DOHH2 (cell line): ENCODE data around the gene TMEM271.

ENCODE experiments used
- H3F3A ChIP-seq: fragments of 200-600 bp; sonication (generic), shearing (Covaris generic); 2 replicates; pipeline ENCODE4 v1.6.0; 2016; ENCODE audit warnings: antibody characterized with exemption, mild to moderate bottlenecking; ENCODE audit not compliant: control insufficient read depth, insufficient read depth
- H3K27ac ChIP-seq: fragments of 200-600 bp; sonication (generic); 2 replicates; pipeline ENCODE4 v1.5.1; 2014; ENCODE audit warnings: low read depth, mild to moderate bottlenecking, low read length, moderate library complexity
- H3K27me3 ChIP-seq: fragments of 200-600 bp; sonication (generic); 2 replicates; pipeline ENCODE4 v1.6.1; 2014; ENCODE audit warnings: mild to moderate bottlenecking, low read length, mixed read lengths; ENCODE audit not compliant: control insufficient read depth
- H3K36me3 ChIP-seq: fragments of 200-600 bp; sonication (generic); 2 replicates; pipeline ENCODE4 v1.6.1; 2014; ENCODE audit warnings: mild to moderate bottlenecking, low read length, moderate library complexity, mixed read lengths; ENCODE audit not compliant: control insufficient read depth
- H3K4me1 ChIP-seq: fragments of 200-600 bp; sonication (generic); 2 replicates; pipeline ENCODE4 v1.6.1; 2014; ENCODE audit warnings: mild to moderate bottlenecking, low read length, mixed read lengths; ENCODE audit not compliant: control insufficient read depth
- H3K4me2 ChIP-seq: fragments of 200-600 bp; sonication (generic); 2 replicates; pipeline ENCODE4 v1.6.0; 2014; ENCODE audit warnings: mild to moderate bottlenecking, low read length, moderate library complexity
- H3K4me3 ChIP-seq: fragments of 200-600 bp; sonication (generic); 2 replicates; pipeline ENCODE4 v1.5.1; 2014; ENCODE audit warnings: mild to moderate bottlenecking, low read length, mixed read lengths
- H3K79me2 ChIP-seq: fragments of 200-600 bp; sonication (generic); 2 replicates; pipeline ENCODE4 v1.6.1; 2014; ENCODE audit warnings: mild to moderate bottlenecking, low read length, mixed read lengths; ENCODE audit not compliant: control insufficient read depth
- H3K9me2 ChIP-seq: fragments of 200-600 bp; sonication (generic); replicated peaks from 2 replicates; pipeline ENCODE4 v1.6.1; 2014; ENCODE audit warnings: mild to moderate bottlenecking, low read length, mixed read lengths; ENCODE audit not compliant: control insufficient read depth
- H3K9me3 ChIP-seq: fragments of 200-600 bp; sonication (generic); 2 replicates; pipeline ENCODE4 v1.6.1; 2014; ENCODE audit warnings: antibody characterized with exemption, low read length, mixed read lengths; ENCODE audit not compliant: control insufficient read depth, insufficient read depth
- H4K20me1 ChIP-seq: fragments of 200-600 bp; sonication (generic); 2 replicates; pipeline ENCODE4 v1.6.0; 2014; ENCODE audit warnings: low read depth, mild to moderate bottlenecking, antibody characterized with exemption, low read length, moderate library complexity; ENCODE audit not compliant: control insufficient read depth, insufficient read depth
- CTCF ChIP-seq: fragments of 200-600 bp; sonication (generic); IDR thresholded peaks from one replicate; pipeline ENCODE4 v1.5.1; 2014; ENCODE audit warnings: antibody characterized with exemption, mild to moderate bottlenecking, low read depth, low read length; ENCODE audit not compliant: poor library complexity, severe bottlenecking
- EZH2phosphoT487 ChIP-seq: fragments of 200-600 bp; sonication (generic); IDR thresholded peaks from 2 replicates; pipeline ENCODE4 v1.6.1; 2017; ENCODE audit warnings: borderline replicate concordance, mild to moderate bottlenecking, antibody characterized with exemption, low read length, moderate library complexity, mixed read lengths

Gene TMEM271

DNA sequence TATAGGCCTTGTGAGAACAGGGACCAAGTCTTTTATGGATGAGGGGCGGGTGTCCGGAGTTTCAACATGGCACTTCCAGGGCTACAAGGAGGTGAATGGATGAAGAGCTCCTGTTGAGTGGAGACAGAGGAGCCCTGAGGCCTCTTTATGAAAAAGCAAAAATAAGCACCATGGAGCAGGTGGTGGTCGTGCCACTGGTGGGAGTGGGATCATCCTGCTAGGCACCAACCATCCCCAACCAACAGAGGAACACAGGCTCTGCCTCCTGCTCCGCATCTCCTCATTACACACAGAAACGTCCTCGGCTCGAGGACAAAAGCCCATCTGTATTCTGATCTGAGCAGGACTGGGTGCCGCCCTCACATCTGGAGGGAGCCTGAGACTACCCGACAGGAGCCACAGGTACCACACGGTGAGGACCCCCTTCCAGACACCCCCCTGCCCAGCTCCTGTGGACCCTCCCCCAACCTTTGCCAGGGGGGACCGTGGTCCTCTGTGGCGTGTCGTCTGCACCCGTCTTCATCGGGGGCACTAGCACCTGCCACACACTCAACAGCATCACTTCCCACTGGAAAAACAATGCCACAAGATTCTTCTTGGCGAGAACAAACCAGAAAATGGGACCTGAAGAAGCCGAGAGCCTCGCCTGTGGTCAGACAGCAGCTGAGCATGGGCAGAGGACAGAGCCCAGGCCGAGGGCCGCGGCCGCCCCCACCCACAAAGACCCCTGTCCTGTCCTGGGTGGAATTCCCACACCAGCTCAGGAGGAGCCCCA, 45.4 kb upstream of the TMEM271 start:
- Histone ChIP-seq H3F3A (no peaks in the 10 kb centered on the region), H3K4me2 (no peak overlapping the region), H3K4me1 (no peaks in the 10 kb centered on the region), H3K27me3 (no peaks in the 10 kb centered on the region), H3K79me2 (no peaks in the 10 kb centered on the region), H3K27ac (no peak overlapping the region), H3K4me3 (no peak overlapping the region), H3K9me2 (no peaks in the 10 kb centered on the region), H3K36me3 (no peaks in the 10 kb centered on the region), H4K20me1 (no peaks in the 10 kb centered on the region), H3K9me3 (peaks cover 26% of the 10 kb centered on the region; the same call in 1 of the 2 replicates)
- no peak for TF ChIP-seq EZH2phosphoT487
- no peak for TF ChIP-seq CTCF

DNA sequence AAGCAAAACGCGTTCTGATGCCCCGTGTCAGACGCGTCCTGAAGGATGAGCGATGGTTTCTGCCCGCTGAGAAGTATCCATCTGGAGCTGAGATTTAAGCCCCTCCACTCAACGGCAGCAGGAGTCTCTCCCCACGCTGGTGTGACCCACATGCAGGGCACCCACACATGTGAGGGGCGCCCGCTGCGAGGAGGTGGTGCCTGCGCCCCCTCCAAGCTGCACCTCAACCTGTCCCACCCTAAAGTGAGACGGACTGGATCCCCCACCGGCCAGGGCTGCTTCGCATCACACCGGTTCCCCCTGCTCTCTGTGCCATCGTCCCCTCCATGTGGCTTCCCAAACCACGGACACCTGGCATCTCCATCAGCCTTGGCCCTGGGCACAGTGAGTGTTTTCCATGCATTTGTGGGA, 44.8 kb upstream of the TMEM271 start:
- peaks cover 26% of the 10 kb centered on the region; the same call in 1 of the 2 replicates for H3K9me3 ChIP-seq
- no peak overlapping the region for H3K4me3 ChIP-seq
- no peaks in the 10 kb centered on the region for H3K36me3 ChIP-seq
- no peak overlapping the region for H3K27ac ChIP-seq
- no peaks in the 10 kb centered on the region for H3K79me2 ChIP-seq
- no peaks in the 10 kb centered on the region for H3K4me1 ChIP-seq
- H4K20me1 ChIP-seq, result no peaks in the 10 kb centered on the region
- H3F3A ChIP-seq, result no peaks in the 10 kb centered on the region
- no peak for TF ChIP-seq EZH2phosphoT487
- TF ChIP-seq CTCF, result no peak
- no peaks in the 10 kb centered on the region for H3K27me3 ChIP-seq
- no peaks in the 10 kb centered on the region for H3K9me2 ChIP-seq
- H3K4me2 ChIP-seq, result no peak overlapping the region

DNA sequence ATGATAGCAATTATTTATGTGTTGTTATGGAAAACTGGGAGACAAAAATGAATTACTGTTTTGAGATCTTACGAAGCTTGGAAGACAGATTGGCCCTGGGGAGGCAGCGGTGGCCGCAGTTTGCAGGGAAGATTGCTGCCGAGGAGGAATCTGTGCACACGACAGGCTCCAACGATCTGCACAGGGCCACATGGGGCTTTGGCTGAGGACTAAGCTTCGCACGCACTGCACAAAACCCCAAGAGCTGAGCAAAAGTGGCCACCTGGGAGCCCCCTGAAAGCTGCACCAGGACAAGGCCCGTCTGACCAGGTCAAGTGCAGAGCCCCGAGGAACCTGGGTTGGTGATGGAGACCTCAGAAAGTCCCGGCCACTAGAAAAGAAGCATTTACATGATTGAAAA, 44.1 kb upstream of the TMEM271 start:
- Histone ChIP-seq H3K27me3 (no peaks in the 10 kb centered on the region), H3K9me3 (peaks cover 24% of the 10 kb centered on the region; the same call in 1 of the 2 replicates), H3K79me2 (no peaks in the 10 kb centered on the region), H4K20me1 (no peaks in the 10 kb centered on the region), H3K4me2 (no peak overlapping the region), H3K27ac (no peak overlapping the region), H3K4me1 (no peaks in the 10 kb centered on the region), H3K9me2 (no peaks in the 10 kb centered on the region), H3F3A (no peaks in the 10 kb centered on the region), H3K36me3 (no peaks in the 10 kb centered on the region), H3K4me3 (no peak overlapping the region)
- TF ChIP-seq EZH2phosphoT487 (no peak), CTCF (no peak)
